HPDE6-E6E7 (cell line): ENCODE results near the gene HHIPL1.

Experiments used
- DNase-seq: peaks from one replicate; pipeline ENCODE4 v3.0.0; 2011; ENCODE audit warnings: missing footprints; ENCODE audit errors: extremely low spot score

HHIPL1 gene

DNA sequence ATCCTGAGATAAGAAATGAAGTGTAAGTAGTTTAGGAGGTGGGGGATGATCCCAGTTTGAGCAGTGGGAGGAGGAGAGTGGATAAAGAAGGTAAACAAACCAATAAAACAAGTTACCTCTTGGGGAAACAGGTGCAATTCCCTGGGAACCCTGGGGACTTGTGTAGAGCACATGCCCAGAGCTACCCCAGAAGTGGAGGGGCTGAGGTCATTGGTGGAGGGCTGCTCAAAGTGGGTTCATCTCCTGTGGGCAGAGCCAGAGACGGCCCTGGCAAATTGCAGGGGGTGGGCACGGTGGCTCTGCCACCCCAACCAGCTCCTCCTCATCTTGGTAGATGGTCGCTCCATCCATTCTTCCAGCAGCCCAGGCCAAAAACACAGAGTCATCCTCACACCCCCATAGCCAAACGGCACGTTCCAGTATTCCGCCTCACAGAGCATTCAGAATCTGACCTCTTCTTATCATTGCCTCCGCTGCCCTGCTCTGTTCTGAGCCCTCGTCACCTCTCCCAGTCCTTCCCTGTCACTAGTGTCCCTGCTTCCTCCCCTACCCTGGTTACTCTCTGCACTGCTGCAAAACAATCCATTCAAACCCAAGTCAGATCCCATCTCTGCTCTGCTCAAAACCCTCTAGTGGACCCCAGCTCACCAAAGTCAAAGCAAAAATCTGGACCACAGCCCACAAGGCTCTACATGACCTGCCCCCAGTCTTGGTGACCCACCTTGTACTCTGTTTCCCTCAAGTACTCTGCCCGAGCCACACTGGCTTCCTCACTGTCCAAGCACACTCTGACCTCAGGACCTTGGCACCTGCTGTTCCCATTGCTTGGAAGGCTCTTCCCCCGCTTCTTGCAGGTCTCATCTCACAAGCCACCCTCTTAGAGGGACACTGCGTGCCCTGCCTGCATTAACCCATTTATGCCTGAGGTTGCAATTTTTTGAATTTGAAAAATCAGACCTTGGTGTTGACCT is 44.6 kb downstream of the HHIPL1 start:
- no peak for DNase-seq

DNA sequence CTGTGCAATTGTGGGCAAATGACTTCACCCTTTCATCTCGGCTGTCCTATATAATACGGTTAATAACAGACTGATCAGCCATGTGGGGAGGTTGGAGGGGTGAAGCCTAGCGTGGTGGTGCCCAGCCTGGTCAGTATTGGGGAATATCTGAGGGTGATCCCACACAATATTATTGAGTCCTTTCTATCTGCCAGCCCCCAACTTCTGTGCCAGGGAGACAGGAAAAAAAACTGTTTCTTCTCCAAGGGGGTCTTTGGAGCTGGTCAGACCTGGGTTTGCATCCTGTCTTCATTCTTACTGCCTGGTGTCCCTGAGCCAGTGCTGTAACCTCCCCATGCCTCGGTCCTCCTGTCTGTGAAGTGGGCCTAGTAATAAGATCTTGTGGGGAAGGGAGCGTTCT is 45.7 kb downstream of the HHIPL1 start:
- DNase-seq, result no peak

DNA sequence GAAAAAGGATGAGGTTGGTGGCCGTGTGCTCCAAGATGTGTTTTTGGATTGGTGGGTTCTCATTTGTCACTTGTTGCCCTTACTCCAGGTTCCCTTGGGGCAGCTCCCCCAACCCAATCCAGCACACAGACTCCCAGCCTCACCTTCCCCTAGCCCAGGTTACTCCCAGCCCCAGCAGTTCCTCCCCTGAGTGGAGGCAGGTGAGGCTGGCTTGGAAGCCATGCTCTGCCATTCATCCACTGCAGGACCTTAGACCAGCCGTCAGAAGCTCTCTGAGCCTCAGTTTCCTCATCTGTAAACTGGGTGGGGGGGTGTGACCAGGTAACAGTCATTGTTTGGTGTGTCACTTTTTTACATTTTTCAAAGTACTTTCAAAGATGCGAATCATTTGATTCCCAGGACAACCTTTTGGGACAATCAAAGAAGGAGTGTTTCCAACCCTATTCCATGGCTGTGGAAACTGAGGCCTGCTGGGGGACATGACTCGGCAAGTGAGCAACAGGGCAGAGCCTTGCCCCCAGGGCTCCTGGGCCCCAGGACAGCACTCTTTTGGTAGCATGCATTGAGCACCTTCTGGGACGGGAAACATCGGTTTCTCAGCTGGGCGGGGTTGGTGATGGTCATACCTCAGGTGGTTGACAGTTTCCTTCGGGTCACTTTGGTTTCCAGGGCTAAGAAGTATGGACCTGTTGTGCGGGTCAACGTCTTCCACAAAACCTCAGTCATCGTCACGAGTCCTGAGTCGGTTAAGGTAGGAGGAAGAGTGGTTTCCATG is 46.4 kb downstream of the HHIPL1 start:
- DNase-seq, result no peak

DNA sequence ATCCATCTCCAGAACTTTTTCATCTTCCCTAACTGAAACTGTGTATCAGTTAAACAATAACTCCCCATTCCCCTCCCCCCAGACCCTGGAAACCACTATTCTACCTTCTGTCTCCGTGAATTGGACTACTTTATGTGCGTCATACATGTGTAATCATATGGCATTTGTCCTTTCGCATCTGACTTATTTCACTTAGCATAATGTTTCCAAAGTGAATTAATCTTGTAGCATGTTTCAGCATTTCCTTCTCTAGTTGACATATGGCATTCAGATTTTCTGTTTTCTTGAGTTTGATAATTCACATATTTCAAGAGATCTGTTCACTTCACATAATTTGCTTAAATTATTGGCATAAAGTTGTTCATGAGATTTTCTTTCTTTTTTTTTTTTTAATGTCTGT is 49.0 kb downstream of the HHIPL1 start:
- DNase-seq, result no peak

DNA sequence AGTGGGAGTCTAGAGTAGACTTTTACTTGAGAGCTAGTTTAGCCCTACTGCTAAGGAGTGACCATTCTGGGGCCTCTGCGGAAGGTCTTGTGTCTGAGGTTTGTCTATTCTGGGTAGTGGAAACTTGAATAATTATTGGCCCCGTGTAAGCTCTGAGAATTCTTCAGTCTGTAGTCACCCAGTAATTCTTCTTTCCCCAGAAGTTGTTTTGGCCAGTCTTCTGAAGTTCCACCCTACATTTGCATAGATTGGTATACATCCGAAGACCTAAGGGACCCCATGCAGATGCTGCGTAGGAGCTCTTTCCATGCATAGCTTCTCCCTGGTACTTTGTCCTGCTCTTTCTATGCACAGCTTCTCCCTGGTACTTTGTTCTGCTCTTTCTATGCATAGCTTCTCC is 52.0 kb downstream of the HHIPL1 start:
- no peak for DNase-seq

- DNase-seq, result no peak
These were observed 53.3 kb downstream of the HHIPL1 start for GRCh38 chr14:99698236-99698635.

DNA sequence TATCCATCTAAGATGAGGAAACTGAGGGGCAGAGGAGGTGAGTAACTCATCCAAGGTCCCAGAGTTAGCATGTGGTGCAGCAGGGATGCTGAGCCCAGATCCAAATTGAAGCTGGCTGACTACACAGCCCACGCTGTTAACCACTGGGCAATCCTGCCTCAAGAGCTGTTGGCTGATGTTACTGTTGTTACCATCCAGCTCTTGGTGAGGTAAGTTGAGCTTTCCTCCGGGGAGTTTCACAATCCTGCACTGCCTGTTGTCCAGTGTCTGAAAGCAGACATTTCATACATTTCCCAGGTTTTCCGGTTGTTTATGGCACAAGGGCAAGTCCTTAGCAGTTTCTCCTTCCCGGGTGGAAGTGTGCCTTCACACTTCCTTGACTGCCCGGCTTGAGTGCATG is 53.7 kb downstream of the HHIPL1 start:
- no peak for DNase-seq

- no peak for DNase-seq
These were observed 54.3 kb downstream of the HHIPL1 start for GRCh38 chr14:99699085-99699760.

- no peak for DNase-seq
These were observed 54.9 kb downstream of the HHIPL1 start for GRCh38 chr14:99699861-99700260.

GRCh38 chr14:99700379-99700778 is 55.5 kb downstream of the HHIPL1 start:
- no peak for DNase-seq

- DNase-seq, result no peak
These were observed 56.3 kb downstream of the HHIPL1 start for GRCh38 chr14:99701260-99701659.

DNA sequence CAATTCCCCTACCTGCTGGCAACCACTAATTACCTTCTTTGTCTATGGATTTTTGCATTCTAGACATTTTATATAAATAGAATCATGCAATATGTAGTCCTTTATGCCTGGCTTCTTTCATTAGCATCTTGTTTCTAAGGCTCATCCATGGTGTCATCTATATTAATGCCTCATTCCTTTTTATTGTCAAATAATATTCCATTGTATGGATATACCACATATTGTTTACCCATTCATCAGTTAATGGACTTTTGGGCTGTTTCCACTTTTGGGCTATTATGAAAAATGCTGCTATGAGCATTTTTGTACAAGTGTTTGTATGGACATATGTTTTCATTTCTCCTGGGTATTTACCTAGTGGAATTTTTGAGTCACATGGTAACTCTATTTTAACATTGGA is 57.2 kb downstream of the HHIPL1 start:
- no peak for DNase-seq

DNA sequence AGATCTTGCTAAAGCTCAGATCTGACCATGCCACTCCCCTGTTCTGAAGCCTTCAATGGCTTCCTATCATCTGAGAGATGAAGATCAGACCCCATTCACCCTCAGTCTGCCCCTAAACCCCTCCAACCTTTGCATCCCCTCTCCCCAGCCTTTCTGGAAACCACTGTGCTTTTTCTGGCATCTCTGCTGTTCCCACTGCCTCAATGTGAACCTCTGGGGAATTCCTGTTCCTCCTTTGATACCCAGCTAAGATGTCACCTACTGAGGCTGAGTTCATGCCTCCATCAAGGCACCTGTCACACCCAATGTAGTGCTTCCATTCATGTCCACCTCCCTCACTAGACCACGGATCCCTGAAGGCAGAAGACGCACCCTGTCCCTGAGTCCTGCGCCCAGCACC is 58.5 kb downstream of the HHIPL1 start:
- DNase-seq, result no peak

GRCh38 chr14:99704037-99704436 is 59.1 kb downstream of the HHIPL1 start:
- no peak for DNase-seq

DNA sequence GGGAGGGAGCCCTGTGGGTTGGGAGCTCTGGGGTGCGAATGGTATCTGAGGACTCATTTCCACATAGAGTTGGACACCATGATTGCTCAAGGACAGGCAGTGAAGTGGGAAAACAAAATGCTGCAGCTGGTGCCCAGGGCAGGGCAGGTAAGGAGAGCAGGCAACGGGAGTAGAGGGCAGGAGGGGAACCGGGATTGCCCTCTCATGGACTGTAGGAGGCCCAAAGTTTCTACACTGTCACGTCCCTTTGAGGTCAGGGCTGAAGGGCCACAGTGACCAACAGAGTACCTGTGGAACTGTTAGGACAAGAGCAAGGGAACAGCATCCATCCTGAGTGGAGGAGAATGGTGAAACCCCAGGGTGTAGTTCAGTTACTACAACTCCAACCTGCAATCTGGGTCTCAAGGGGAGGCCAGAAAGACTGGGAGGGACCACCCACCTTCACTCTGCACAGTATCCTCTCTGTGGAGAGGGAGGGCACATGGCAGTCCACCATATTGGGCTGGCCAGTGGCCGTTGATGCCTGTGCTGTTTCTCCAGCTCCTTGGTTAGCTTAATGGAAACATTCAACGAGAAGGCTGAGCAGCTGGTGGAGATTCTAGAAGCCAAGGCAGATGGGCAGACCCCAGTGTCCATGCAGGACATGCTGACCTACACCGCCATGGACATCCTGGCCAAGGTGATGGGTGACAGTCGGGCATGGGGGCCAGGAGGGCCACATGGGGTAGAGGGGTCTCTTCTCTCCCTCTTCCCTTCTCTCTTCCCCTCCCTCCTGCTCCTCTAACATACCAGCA is 61.4 kb downstream of the HHIPL1 start:
- no peak for DNase-seq

DNA sequence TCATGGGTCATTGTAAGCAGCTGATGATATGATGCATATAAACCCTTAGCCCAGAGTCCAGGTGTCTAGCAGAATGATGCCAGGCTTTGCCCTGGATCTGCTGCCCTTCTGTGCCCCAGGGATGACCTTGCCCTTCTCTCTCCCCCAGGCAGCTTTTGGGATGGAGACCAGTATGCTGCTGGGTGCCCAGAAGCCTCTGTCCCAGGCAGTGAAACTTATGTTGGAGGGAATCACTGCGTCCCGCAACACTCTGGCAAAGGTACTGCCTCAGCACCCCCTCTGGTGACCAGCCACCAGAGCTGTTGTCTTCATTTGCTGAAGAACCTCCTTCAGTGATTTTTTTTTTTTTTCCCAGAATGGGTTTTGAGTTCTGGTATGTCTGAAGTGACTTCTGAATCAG is 62.5 kb downstream of the HHIPL1 start:
- no peak for DNase-seq

GRCh38 chr14:99707921-99708320 is 63.0 kb downstream of the HHIPL1 start:
- no peak for DNase-seq

DNA sequence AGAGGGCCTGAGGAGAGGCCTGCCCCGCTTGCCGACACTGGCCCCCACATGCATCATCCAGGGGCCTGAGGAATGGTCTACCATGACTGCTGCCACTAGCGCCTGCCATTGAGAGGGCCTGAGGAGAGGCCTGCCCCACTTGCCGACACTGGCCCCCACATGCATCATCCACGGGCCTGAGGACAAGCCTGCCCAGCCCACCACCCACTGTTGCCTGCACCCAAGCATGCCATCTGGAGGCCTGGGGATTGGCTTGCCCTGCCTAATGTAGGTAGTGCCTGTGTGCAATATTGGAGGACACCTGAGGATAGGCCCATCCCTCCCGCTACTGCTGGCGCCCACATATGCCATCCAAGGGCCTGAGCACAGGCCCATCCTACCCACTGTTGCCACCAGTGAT is 63.5 kb downstream of the HHIPL1 start:
- DNase-seq, result no peak

DNA sequence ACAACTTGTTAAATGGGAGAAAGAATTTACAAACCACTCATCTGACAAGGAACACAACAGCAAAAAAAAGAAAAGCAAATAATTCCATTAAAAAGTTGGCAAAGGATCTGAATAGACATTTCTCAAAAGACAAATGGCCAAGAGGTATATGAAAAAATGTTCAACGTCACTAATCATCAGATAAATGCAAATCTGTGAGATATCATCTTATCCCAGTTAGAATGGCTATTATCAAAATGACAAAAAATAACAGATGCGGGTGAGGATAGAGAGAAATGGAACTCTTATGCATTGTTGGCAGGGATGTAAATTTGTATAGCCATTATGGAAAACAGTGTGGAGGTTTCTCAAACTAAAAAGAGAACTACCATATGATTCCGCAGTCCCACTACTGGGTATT is 69.0 kb downstream of the HHIPL1 start:
- DNase-seq, result no peak

- DNase-seq, result no peak
These were observed 70.5 kb downstream of the HHIPL1 start for GRCh38 chr14:99715266-99716000.
